ENCODE results near the gene ADAM15.

The ADAM15 gene

GRCh38 chr1:155106862-155107261 lies 55.7 kb downstream of the ADAM15 start:
- no peaks in the 10 kb centered on the region for H3K27me3 ChIP-seq (ENCODE audit: low read length)
- no peak overlapping the region for H3K4me3 ChIP-seq (ENCODE audit: insufficient read depth, low read length, poor library complexity, severe bottlenecking)
- no peak overlapping the region for H3K27ac ChIP-seq (ENCODE audit: low read depth, low read length)
- no peaks in the 10 kb centered on the region for H3K9me2 ChIP-seq (replicated peaks; ENCODE audit: insufficient read depth, low read length)
- no peaks in the 10 kb centered on the region for H3K79me2 ChIP-seq (ENCODE audit: insufficient read depth, low read length)
- no peaks in the 10 kb centered on the region for H3K9me3 ChIP-seq (ENCODE audit: insufficient read depth, low read length)
- TF ChIP-seq EZH2phosphoT487 (conservative IDR thresholded peaks at IDR 0.05; ENCODE audit: low read length) = no peak
- no peak for TF ChIP-seq CTCF (IDR thresholded peaks at IDR 0.05; ENCODE audit: insufficient read depth, low read length, poor library complexity, severe bottlenecking)
- H2AFZ ChIP-seq (ENCODE audit: low read depth, low read length, severe bottlenecking) = no peak overlapping the region
- no peaks in the 10 kb centered on the region for H3K36me3 ChIP-seq (ENCODE audit: low read length)
- H3K9ac ChIP-seq (ENCODE audit: low read length) = no peak overlapping the region
- no peak overlapping the region for H3K4me2 ChIP-seq (ENCODE audit: low read depth, low read length, poor library complexity, severe bottlenecking)
- no peaks in the 10 kb centered on the region for H3F3A ChIP-seq (ENCODE audit: insufficient read depth)
- no peaks in the 10 kb centered on the region for H4K20me1 ChIP-seq (ENCODE audit: low read depth, low read length)

- Histone ChIP-seq H3K27me3 (ENCODE audit: low read length) (no peaks in the 10 kb centered on the region), H3K4me3 (ENCODE audit: insufficient read depth, low read length, poor library complexity, severe bottlenecking) (no peak overlapping the region), H4K20me1 (ENCODE audit: low read depth, low read length) (no peaks in the 10 kb centered on the region), H3K36me3 (ENCODE audit: low read length) (no peaks in the 10 kb centered on the region), H3K9me2 (replicated peaks; ENCODE audit: insufficient read depth, low read length) (no peaks in the 10 kb centered on the region), H3K4me2 (ENCODE audit: low read depth, low read length, poor library complexity, severe bottlenecking) (no peak overlapping the region), H3K79me2 (ENCODE audit: insufficient read depth, low read length) (no peaks in the 10 kb centered on the region), H3K9me3 (ENCODE audit: insufficient read depth, low read length) (no peaks in the 10 kb centered on the region), H2AFZ (ENCODE audit: low read depth, low read length, severe bottlenecking) (no peak overlapping the region), H3F3A (ENCODE audit: insufficient read depth) (no peaks in the 10 kb centered on the region), H3K9ac (ENCODE audit: low read length) (no peak overlapping the region), H3K27ac (ENCODE audit: low read depth, low read length) (no peak overlapping the region)
- TF ChIP-seq EZH2phosphoT487 (conservative IDR thresholded peaks at IDR 0.05; ENCODE audit: low read length) = no peak
- no peak for TF ChIP-seq CTCF (IDR thresholded peaks at IDR 0.05; ENCODE audit: insufficient read depth, low read length, poor library complexity, severe bottlenecking)
These were observed 56.5 kb downstream of the ADAM15 start for GRCh38 chr1:155107309-155108264.

GRCh38 chr1:155108296-155108695 lies 57.2 kb downstream of the ADAM15 start:
- H3K9me3 ChIP-seq (ENCODE audit: insufficient read depth, low read length) = no peaks in the 10 kb centered on the region
- H3K9me2 ChIP-seq (replicated peaks; ENCODE audit: insufficient read depth, low read length) = no peaks in the 10 kb centered on the region
- no peak overlapping the region for H3K9ac ChIP-seq (ENCODE audit: low read length)
- TF ChIP-seq EZH2phosphoT487 (conservative IDR thresholded peaks at IDR 0.05; ENCODE audit: low read length) = no peak
- TF ChIP-seq CTCF (IDR thresholded peaks at IDR 0.05; ENCODE audit: insufficient read depth, low read length, poor library complexity, severe bottlenecking) = no peak
- no peaks in the 10 kb centered on the region for H3K36me3 ChIP-seq (ENCODE audit: low read length)
- no peak overlapping the region for H2AFZ ChIP-seq (ENCODE audit: low read depth, low read length, severe bottlenecking)
- no peaks in the 10 kb centered on the region for H3F3A ChIP-seq (ENCODE audit: insufficient read depth)
- no peak overlapping the region for H3K27ac ChIP-seq (ENCODE audit: low read depth, low read length)
- no peaks in the 10 kb centered on the region for H4K20me1 ChIP-seq (ENCODE audit: low read depth, low read length)
- H3K79me2 ChIP-seq (ENCODE audit: insufficient read depth, low read length) = no peaks in the 10 kb centered on the region
- H3K4me2 ChIP-seq (ENCODE audit: low read depth, low read length, poor library complexity, severe bottlenecking) = no peak overlapping the region
- H3K27me3 ChIP-seq (ENCODE audit: low read length) = no peaks in the 10 kb centered on the region
- H3K4me3 ChIP-seq (ENCODE audit: insufficient read depth, low read length, poor library complexity, severe bottlenecking) = no peak overlapping the region
